ENCODE results near the gene CPE.
"Not testable (repeated sequence)": the region's sequence is repeated elsewhere in the genome, so short reads cannot be mapped to it uniquely, and the experiment has no call there.

The CPE gene

DNA sequence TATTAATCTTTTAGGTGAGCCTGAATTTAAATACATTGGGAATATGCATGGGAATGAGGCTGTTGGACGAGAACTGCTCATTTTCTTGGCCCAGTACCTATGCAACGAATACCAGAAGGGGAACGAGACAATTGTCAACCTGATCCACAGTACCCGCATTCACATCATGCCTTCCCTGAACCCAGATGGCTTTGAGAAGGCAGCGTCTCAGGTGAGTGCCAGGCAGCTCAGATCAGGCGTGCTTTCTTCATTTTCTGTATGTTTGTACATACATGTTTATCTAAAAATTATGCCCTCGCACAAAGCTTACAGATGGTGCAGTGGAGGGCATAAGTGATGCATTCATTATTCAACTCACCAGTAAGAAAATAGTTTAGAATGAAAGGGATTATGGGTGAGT, 85.6 kb downstream of the CPE start:
- DNase-seq (ENCODE audit: low spot score): no peak

DNA sequence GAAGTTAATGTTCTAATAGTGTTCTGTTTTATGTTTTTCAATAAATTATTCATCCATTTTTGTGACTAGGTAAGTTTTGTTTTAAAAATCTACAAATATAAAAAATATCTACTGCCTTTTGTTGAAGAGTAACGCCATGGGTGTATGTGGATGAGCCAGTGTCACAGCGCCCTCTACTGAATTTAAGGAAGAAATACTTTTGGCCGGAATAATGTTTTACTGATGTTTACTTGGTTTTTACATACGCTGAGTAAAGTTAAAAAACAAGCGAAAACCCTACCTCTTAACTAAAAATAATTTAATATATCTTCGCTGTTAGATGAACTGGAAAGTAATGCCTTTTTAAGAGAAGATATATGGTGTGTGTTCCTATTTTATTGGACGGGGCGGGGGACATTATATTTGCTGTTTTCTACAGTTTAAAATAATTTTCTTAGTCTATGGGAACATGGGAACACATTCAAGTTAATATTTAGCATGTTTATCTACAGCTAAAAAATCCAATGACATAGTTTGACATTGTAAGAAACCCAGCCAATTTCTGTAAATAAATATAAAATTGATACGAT, 86.1 kb downstream of the CPE start:
- DNase-seq (ENCODE audit: low spot score): no peak

DNA sequence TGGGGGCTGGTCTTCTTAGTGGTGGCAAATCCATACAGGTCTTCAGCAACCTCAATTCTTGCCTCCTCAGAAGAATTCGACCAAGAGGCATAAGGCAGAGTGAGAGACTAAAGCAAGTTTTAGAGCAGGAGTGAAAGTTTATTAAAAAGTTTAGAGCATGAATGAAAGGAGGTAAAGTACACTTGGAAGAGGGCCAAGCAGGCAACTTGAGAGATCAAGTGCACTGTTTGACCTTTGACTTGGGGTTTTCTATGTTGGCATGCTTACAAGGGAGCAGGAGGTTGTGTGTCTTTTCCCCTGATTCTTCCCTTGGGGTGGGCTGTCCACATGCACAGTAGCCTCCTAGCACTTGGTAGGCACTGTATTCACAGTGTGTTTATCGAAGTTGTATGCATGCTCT, 91.2 kb downstream of the CPE start:
- no peak for DNase-seq (ENCODE audit: low spot score)

DNA sequence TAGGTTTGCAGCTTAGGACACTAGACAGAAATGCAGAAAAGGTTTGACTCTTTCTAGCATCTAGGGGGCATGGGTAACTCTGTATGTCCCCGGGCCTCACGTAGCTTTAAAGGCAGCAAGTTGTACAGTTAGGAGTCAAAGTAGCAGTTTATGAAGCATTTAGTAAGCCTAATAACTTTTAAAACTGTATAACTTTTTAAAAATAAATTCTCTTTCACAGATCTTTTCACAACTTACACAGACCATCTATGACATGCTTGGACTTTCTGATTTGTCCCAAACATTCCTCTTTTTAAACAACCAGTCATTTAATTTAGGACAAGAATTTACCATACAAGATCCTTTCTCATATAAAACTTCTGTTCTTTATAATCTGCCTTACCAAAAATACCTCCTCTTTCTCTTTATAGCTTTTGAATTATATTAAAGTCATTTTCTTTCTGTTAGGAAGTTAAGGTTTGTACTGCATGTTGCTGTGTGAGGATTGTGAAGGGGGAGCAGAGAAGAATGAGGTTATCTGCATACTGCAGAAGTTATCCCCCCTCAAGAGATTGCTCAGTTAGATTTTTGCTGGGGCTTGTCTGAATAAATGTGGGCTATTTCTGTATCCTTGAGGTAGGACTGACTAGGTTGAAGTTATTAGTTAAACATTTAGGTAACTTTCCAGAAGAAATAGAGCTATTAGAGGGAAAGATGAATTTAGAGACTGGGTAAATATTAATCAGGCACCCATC, 94.3 kb downstream of the CPE start:
- no peak for DNase-seq (ENCODE audit: low spot score)

DNA sequence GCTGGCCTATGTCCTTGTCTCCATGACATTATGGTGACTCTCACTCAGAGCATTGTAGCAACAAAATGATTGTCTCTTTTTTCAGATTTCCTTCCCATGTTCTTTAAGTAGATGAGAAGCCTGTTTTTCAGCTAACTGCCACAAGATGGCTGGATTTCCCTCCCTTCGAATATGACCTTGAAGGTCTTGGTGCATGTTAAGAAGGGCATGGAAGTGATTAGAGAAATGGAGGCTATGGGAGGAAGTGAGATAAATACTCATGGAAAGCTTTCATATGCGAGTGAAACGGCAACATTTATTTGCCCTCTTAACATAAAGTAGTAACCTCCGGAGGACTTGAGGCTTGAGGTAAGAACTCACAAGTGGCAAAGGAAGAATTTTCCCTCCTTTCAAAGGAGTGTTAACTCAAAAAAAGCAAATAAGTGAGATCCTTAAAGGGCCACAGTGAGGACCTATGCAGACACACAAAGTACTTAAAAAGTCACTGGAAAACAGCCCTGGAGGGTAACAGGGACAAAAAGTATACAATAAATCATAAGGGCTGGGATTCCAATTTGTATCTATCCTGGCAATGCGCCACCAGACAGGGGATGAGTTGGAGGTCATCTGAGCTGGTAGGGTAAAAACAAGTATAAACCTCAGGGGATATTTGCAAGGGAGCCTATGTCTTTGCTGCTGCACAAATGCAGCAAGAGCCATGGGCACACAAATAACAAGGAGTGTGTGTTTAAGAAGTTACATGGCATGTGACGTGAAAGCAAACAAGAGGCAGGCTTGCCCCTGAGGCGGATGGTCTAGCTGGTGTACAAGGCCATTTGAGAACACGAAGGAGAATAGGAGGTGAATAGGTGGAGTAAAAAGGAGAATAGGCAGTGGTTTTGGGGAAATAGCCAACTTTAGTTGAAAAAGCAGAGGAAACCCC, 96.2 kb downstream of the CPE start:
- DNase-seq (ENCODE audit: low spot score): no peak

DNA sequence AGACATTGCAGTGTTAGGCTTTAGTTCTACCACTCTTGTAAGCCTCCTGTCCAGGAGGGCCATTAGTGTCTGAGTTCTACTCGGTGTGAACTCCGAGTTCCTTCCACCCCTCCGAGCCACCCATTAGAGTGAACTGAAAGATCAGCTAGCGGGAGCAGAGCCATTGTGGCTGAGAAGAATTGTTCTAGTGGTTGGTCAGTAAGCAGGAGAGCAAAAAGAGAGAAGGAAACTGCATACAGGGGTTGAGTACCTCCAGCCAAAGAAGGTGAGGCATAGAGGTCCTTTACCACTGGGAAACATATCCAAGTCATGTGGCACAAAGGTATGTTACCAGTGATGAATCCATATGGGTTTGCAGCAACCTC, 96.9 kb downstream of the CPE start:
- DNase-seq (ENCODE audit: low spot score): no peak

DNA sequence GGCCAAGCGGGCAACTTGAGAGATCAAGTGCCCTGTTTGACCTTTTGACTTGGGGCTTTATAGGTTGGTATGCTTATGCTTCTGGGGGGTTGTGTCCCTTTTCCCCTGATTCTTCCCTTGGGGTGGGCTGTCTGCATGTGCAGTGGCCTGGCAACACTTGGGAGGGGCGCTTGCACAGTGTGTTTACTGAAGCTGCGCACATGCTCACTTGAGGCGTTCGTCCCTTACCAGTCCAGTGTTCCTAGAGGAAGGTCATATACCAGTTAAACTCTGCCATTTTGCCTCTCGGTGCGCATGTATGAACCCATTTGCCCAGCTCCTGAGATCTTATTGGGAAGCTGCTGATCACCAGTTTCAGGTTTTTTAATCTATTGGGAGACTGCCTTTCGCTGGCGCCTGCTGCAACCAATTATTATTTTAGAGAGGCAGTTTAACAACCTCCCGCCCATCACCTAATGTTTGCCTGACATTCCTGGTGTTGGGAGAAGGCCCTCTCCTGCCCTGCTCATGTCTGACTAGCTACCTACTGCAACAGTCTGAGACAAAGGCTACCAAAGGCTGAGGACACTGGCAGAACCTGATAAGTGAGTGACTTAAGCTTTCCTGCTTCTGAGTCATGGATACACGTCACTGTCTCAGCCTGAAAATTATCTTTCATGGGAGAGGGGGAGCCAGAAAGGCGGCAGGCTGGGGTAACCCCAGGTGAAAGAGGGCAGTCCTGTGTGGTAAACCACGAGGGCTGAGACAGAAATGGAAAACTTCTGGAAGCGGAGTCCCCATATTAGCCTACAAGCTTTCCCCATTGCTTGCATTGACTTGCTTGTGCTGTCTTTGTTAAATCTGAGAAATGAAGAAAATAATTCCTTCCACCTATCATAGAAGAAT, 97.6 kb downstream of the CPE start:
- no peak for DNase-seq (ENCODE audit: low spot score)

DNA sequence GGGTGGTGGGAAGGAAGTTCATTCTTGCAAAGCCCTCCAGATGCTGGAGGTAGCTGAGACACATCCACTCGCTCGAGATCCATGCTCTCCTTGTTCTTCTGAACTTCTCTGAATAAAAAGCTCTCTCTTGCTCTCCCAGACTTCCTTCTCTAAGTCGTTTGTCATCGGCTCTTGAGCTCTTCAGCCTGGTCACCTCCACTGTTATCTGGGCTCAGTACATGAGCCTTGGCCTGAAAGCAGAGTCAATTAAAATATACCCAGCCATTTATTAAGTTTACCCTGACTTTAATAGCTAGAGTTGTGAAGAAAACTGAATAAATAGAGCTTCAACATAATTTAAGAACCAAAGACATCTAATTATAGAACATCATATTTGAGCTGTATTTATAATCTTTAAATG, 99.0 kb downstream of the CPE start:
- DNase-seq (ENCODE audit: low spot score): no peak

DNA sequence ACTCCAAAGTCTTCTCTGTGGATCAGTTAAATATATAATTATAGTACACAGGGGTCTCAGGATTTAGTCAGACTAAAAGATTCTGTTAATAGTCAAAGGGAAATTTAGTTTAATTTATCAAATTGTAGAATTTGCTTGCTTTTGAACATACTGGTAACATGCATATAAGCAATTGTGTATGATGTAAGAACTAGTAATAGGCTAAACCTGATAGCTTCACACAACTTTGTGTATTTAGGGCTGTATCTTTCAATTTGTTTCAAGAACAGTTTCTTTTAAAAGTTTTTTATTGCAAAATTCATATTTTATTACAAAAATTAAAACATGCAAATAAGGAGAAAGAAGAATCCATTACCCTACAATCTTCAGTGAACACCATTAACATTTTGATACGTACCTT, 99.5 kb downstream of the CPE start:
- no peak for DNase-seq (ENCODE audit: low spot score)

DNA sequence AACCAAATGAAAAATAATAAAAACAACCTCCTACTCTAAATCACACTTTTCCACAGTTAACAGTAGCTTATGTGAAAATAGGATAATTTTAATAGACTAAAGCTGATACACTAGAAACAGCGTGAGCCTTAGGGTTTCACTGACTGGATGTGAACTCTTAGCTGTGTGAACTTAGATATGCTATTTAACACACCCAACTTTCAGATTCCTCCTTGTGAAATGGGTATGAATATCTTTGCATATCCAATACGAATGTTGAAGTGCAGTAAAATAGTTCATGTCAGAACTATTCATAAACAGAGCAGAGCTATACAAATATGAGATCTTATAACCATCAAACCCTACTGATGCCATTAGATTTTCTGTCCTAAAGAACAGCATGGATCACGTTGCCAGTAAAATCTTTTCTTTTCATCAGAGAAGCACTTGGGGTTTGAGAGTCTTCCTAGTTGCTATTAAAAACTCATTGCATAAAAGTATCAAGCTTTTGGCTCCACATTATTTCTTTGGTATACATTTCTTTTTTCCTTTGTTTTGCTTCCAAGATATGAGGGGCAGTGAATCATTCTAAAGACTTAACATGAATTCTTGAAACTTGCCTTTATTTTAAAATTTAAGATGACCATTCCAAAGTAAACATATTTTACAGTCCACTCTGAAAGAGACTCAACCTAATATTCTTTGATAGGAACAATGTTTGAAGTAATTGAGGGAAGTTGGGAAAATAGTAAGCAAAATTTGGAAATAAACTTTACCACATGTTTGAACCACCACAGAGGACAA, 102.4 kb downstream of the CPE start:
- DNase-seq (ENCODE audit: low spot score): no peak

DNA sequence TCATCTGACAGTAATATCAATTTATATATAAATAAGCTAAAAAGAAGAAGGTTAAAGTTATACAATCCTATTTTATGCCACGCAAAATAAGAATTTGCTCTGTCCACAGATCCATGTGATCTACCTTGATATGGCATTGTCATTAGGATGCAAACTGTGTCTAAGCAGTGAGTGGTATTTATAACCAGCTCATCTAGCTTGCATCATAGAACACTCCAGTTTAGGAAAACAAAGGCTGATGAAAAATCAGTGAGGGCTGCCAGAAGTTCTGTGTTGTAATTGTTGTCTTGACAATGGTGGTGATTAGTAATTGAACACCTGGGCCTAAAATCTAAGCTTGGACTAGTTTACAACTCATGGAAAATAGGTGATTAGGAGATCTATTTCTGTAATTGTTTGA, 111.0 kb downstream of the CPE start:
- no peak for DNase-seq (ENCODE audit: low spot score)

DNA sequence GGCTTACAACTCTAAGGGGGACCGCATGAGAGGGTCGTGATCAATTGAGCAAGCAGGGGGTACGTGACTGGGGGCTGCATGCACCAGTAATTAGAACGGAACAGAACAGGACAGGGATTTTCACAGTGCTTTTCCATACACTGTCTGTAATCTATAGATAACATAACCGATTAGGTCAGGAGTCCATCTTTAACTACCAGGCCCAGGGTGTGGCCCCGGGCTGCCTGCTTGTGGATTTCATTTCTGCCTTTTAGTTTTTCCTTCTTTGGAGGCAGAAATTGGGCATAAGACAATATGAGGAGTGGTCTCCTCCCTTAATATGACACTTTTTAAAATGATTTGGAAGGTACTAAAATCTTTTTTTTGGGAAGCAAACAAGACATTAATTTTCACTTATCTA, 113.8 kb downstream of the CPE start:
- DNase-seq (ENCODE audit: low spot score): not testable (repeated sequence)

DNA sequence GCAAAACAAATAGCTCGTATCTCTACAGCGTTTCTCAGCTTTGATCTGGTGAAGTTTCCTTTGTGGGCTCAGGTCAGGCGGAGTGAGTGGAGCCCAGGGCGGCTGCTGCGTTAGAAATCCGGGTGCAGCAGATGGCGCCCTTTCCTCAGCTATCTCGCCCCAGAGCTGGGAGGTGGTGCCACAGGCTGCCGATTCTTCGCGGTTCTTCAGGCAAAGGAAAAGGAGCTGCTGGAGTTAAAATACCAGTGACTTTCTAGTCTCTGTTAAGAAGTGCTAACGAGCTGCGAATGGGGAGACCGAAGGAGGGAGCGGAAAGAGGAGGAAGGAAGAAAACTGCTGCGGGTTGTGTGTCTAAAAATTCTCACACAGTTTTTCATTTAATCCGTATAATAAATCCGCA, 114.6 kb downstream of the CPE start:
- DNase-seq (ENCODE audit: low spot score): peak; percentile 84

DNA sequence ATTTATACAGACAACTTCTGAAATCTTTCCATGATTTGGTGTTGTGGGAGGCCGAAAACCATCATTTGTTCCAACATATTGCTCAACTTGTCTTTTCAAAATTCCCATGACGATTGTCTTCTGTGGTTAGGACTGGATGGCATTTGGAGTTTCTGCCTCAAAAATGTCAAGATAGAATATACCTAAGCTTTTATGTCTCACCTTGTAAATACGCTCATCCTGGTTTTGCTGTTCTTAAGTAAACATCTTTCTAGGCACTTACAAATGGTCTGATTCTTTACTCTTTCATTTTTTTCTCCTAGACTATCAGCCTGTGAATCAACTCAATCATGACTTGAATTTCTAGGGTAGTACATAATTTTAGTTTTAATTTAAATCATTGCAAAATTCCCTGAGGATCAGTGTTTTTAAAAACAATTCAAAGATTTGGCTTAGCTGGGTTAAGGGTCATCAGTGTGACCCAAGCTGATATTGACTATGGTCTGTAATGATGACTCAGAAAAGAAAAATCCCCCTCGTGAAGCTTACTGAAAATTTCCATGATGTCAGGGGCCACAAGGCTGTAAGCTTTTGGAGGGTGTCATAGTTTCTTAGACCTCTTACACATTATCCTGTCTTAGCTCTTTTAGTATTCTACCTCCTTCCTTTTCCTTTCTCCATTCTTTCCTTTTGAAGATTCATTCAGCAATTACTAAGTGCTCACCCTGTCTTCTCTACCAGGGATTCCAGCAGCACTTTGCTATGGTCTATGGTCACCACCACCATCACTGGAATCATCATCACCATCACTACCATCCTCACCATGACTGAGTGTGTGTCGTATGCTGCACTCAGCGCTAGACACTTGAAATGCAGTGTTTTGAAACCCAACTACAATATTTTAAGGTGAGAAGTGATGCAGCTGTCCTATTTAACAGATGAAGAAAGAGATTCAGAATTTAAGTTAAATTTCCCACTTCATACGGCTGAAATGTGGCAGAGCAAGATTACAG, 124.4 kb downstream of the CPE start:
- no peak for DNase-seq (ENCODE audit: low spot score)

DNA sequence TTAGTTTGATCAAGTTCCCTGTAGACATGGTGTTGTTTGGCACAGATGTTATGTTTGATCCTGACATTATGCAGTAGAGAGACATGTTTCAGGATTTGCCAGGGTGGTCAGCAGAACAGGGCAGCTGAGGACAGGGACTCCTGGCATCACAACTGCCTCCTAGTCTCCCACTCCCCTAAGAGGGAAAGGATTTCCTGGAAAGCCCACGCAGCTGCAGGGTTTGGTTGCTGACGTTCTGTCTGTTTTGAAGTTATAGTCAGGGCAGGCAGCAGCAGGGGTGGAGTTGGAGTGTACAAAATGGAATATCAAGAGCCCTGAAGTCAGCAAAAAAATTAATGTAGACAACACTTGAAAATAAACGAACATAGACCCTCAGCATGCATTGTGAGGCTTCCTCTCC, 125.4 kb downstream of the CPE start:
- DNase-seq (ENCODE audit: low spot score): no peak

DNA sequence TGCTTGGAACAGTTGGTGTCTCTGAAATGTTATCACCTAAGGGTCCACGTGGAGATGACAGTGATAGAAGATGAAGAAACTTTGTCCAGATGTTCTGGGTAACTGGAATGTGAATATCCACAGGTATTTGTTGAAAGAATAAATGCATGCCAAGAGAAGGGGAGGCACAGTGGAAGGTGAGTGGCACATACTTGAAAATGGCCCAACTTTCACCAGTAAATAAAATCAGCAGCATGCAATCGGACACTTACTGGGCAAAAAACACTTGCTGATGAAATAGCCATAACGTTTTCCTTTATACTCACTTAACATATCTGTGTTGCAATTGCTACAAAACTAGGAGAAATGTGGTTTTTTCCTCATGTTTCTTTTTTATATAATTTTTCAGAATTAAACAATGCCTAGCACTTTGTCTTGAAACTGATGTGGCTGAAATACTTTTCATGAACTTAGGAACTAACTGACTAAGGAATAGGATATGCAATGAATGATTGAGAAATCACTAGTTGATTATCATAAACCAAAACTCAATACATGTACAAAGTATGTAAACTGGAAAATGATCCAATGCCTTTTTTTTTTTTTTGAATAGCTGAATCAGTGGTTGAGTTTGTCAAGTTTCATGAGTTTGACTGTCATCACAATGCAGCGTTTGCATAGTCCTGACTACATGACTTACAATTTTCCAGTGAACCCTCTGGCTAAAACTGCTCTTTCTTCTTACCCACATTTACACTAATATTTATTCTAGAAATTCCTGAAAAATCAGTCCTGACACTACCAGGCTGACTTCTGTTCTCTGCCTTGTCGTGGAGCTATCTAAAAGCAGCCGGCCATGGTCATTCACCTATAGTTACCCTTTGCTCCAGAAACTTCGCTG, 127.4 kb downstream of the CPE start:
- DNase-seq (ENCODE audit: low spot score): no peak

DNA sequence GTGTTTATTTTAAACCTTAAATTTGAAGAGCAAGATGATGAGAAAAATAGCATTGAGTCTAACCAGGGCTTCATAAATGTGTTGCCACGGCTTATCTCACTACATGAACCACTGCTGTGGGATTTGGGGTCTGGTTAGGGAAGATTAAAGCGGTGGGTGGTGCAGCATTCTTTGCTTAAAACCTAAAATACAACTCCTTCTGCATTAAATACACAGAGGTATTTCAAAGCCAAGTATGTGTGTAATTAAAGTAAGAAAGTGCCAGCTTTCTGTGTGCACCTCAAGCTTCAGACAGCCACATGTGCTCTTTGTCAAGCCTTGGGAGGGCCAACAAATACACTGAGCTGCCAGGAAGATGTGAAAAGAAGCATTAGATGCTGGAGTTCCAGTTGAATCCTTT, 128.0 kb downstream of the CPE start:
- no peak for DNase-seq (ENCODE audit: low spot score)

DNA sequence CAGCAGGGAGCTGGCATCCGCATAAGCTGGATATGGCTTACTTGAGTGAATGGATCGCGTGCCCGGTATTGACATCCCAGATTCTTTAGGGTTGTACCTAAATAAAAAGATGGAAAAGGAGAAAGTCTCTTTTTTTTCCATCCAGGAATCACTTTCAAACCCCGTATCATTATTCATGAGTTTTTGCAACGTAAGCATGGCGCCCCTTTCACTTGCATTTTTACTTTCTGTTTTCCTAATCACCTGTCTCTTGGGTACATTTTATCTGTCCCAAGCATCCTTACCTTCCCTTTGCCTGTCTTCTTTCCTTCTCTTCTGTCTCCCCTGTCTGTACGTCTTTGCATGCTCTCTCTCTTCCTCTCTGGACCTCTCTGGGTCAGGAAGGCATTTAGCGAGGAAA, 128.6 kb downstream of the CPE start:
- DNase-seq (ENCODE audit: low spot score): no peak

All from left forelimb (tissue), 1 donor.